Choroid plexus epithelial cell (primary cell): ENCODE results near the gene PEX16.
A peak's percentile ranks its signal among the peaks of the same experiment; 100 is the strongest.

Experiments used
- DNase-seq: peaks from one replicate; pipeline ENCODE4 v3.0.0-alpha.2; 2010; ENCODE audit warnings: low read depth
- H3K4me3 ChIP-seq: 2 replicates; pipeline ENCODE4 v1.5.1; 2011; ENCODE audit warnings: low read depth, mild to moderate bottlenecking, control low read depth, low read length, moderate library complexity
- TF ChIP-seq, protein P1 (sequence below): conservative IDR thresholded peaks from 2 replicates; pipeline ENCODE4 v1.5.1; 2011; ENCODE audit warnings: low read depth, mild to moderate bottlenecking, control low read depth, inconsistent platforms, low read length, moderate library complexity

PEX16 gene

DNA sequence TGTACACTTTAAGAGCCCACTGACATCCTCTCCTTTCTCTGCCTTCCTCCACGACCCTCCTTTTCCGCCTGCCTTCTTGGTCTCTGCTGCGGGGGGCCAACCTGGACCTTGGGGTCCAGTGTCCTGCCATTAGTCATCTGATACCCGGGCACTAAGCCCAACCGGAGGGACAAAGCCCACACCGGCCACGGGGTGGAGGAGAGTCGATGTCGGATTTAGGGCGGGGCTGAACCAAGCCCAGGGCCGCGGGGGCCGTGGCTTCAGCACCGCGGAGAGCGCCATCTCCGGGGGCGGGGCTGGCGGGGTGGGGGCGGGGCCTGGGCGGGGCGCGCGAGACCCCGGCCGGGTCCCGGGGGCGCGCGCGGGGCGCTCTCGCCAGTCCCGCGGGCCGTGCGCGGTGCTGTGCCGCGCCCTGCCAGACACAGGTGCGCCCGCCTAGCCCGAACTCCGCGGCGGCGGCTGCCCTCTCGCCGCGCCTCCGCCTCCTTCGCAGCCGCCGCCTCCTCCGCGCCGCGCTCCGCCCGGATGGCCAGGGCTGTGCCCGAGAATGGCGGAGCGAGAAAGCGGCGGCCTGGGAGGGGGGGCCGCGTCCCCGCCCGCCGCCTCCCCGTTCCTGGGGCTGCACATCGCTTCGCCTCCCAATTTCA lies 32.3 kb downstream of the PEX16 start, which contains the start of gene MAPK8IP1:
Gene MAPK8IP1 (plus strand): TSS at position 378 of the 647 bp plus-strand sequence. CDS start 170 bp downstream, at position 548.
- TF ChIP-seq, protein P1, sequence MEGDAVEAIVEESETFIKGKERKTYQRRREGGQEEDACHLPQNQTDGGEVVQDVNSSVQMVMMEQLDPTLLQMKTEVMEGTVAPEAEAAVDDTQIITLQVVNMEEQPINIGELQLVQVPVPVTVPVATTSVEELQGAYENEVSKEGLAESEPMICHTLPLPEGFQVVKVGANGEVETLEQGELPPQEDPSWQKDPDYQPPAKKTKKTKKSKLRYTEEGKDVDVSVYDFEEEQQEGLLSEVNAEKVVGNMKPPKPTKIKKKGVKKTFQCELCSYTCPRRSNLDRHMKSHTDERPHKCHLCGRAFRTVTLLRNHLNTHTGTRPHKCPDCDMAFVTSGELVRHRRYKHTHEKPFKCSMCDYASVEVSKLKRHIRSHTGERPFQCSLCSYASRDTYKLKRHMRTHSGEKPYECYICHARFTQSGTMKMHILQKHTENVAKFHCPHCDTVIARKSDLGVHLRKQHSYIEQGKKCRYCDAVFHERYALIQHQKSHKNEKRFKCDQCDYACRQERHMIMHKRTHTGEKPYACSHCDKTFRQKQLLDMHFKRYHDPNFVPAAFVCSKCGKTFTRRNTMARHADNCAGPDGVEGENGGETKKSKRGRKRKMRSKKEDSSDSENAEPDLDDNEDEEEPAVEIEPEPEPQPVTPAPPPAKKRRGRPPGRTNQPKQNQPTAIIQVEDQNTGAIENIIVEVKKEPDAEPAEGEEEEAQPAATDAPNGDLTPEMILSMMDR = no peak
- peak within 1 kb of the TSS; percentile 43 for H3K4me3 ChIP-seq
- DNase-seq = peak; percentile 17

DNA sequence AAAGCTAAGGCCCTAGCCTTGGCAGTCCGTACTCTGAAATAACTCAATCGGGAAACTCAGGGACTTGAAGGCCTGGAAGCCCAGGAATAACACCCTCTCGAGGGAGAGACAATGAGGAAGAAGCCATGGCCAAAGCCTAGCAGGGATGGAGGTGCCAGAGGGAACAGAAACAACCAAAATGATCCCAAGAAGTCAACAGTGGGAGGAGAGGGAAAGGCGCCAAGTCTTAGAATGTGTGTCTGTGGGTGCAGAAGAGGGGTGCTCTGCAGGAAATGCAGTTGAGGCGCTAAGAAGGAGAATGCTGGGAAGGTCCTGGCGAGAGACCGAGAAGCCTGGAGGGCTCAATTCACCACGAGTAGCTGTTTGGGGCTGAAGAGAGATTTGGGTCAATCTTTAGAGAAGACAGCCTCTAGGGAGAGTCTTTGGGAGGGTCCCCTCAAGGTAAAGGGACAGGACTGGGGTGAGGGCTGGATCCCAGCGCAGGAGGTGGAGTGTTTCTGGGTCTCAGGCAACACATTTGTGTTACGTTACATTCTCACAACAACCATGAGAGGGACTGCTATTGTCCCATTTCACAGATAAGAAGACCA lies 33.0 kb downstream of the PEX16 start:
- TF ChIP-seq, protein P1 = no peak
- DNase-seq = no peak
- no peak overlapping the region for H3K4me3 ChIP-seq

DNA sequence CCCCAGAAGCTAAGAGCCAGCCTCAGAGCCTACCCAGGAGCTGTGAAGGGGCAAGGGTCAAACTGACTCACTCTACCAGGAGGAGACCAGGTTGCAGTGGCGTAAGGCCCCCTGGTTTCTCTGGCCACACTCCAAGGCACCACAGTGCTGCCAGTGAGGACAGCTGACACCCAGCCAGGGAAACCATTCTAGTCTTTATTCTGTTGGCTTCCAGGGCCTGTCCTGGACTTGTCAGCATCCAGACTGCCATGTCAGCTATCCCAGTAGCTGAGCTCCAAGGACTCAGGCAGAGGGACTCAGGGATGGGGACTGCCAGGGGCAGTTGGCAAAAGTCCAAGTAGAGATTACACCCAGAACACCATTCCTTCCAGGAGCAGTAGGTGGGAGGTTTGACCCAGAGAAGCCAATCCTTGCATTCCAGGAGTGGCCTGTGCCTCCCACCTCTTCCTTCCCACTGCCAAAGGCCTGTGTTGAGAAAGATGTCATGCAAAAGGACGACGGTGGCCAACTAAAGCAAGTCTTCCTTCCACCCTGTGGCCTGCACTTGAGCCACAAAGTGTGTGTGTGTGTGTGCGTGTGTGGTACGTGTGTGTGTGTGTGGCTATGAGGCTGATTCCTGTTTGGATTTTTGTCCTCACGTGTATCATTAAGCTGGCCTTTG lies 35.8 kb downstream of the PEX16 start:
- TF ChIP-seq, protein P1 = no peak
- peak; percentile 64 for DNase-seq

DNA sequence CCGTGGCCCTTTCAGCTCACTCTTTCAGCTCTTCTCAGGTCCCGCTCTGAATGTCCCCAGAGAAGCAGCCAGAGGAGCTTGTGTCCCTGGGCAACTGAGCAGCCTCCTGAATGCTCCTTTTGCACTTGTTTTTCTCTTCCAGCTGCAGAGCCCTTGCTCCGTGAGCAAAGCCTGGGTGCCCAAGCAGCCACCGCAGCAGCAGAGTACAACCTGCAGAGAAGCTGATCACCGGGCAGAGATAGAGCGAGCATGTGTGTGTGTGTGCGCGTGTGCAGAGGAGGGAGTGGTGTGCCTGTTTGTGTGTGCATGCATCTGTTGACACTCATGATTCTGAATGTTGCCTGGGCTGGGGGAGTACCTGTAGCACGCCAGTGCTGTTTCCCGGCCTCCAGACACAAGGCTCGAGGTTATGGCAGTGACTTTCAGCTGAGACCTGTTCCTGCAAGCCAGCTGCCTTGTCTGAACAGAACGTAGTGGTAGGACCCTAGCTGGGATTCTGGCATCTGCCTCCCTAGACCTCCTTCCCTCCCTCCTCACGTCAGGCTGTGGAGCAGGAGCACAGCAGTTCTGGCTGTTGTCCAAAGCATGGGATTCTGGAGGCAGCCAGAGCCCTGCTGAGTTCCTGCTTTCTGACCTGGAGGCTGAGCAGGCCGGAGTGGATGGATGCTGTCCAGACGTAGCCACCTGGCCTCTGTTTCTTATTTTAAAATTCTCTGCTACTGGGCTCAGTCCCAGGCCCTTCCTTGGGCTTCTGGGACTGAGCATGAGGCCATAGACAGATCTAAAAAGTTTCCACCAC lies 36.7 kb downstream of the PEX16 start:
- H3K4me3 ChIP-seq = no peak overlapping the region
- peak; percentile 76 for DNase-seq
- TF ChIP-seq, protein P1 = no peak

More for the DNA sequence above, 35.8 kb downstream of the PEX16 start:
- no peak overlapping the region for H3K4me3 ChIP-seq

DNA sequence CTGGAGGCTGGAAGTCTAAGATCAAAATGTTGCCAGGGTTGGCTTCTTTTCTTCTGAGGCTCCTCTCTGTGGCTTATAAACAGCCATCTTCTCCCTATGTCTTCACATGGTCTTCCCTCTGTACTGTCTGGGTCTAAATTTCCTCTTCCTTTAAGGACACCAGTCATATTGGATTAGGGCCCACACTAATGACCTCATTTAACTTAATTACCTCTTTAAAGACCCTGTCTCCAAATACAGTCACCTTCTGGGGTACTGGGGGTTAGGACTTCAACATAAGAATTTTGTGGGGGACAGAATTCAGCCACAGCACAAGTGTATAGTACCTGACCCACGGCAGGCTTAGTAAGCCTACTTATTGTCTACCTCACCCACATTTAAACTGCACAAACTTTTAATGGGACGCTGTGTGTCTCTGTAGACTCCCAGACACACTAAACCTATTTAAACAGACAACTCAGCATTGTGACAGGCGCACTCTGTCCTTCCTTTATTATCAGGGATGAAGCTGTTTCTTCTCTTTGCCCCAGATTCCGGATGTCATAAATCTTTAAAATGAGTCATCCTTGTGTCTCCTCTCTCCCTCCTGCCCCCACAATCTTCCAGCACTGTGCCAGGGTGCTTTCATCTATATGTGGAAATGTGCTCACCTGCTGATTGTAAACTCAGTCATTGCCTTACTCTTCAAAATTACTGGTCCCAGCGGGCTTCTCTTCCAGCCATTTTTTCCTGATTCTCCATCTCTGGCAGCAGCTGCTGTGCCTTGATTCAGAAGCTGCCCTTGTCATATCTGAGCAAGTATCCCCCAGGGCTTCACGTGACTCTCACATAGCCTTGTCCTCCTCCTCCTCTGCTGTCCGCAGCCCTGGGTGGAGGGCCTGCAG lies 37.6 kb downstream of the PEX16 start:
- DNase-seq = no peak
- no peak overlapping the region for H3K4me3 ChIP-seq
- TF ChIP-seq, protein P1 = no peak

DNA sequence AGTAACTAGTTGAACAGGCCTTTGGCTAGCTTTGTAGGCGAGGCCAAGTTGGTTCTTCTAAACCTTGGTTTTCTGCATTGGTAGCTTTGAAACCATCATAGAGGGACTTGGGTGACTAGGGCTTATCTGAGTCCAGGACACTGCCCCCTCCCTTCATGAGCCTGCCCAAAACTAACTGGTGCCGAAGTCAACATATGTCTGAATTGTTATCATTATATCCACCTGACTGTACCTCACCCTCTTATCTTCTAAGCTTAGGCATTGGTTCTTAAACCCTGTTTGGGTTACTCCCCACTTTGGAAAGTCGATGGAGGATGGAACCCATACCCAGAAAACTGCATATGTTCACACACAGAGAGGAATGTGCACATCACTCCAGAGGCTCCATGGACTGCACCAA lies 39.8 kb downstream of the PEX16 start:
- H3K4me3 ChIP-seq = no peak overlapping the region
- TF ChIP-seq, protein P1 = no peak
- no peak for DNase-seq
